Mononuclear cell (primary cell): ENCODE measurements around the gene RNF141. TPM values are rescaled to one million over a fixed set of nuclear protein-coding genes. Genes with fewer than 3 reads are reported as not detected.

Experiments used
- H3K27me3 ChIP-seq: 2 replicates; pipeline ENCODE4 v1.6.0; 2011; ENCODE audit warnings: low read length, control low read depth; ENCODE audit not compliant: insufficient read depth
- H3K4me1 ChIP-seq: 2 replicates; pipeline ENCODE4 v1.5.1; 2011; ENCODE audit warnings: mild to moderate bottlenecking, low read length, control low read depth; ENCODE audit not compliant: insufficient read depth
- H3K4me3 ChIP-seq: 2 replicates; pipeline ENCODE4 v1.5.1; 2011; ENCODE audit warnings: mild to moderate bottlenecking, low read length, moderate library complexity
- H3K9me3 ChIP-seq: 2 replicates; pipeline ENCODE4 v1.5.1; 2011; ENCODE audit warnings: low read depth, mild to moderate bottlenecking, control low read depth, low read length
- total RNA-seq: library from RNA; depleted of rRNA; stranded (reverse); fragments of >200 nt; gene quantifications from one replicate; pipeline ENCODE4 v1.2.3, GENCODE V29; 2012

Gene RNF141
- total RNA-seq, 1 donor = 30.6 TPM

- peaks cover 48% of the 10 kb centered on the region for H3K4me1 ChIP-seq
Measured at GRCh38 chr11:10500757-10501684, 40.0 kb downstream of the RNF141 start.

GRCh38 chr11:10499874-10500601 lies 40.9 kb downstream of the RNF141 start:
- H3K9me3 ChIP-seq = no peaks in the 10 kb centered on the region
- H3K4me1 ChIP-seq = peaks cover 39% of the 10 kb centered on the region
- no peak overlapping the region for H3K4me3 ChIP-seq
- H3K27me3 ChIP-seq = no peaks in the 10 kb centered on the region

More at GRCh38 chr11:10500757-10501684, 40.0 kb downstream of the RNF141 start:
- Histone ChIP-seq H3K4me3 (no peak overlapping the region), H3K27me3 (no peaks in the 10 kb centered on the region), H3K9me3 (no peaks in the 10 kb centered on the region)

GRCh38 chr11:10499452-10499851 lies 41.5 kb downstream of the RNF141 start:
- Histone ChIP-seq H3K27me3 (no peaks in the 10 kb centered on the region), H3K9me3 (no peaks in the 10 kb centered on the region), H3K4me3 (no peak overlapping the region), H3K4me1 (peaks cover 33% of the 10 kb centered on the region)

- no peak overlapping the region for H3K4me3 ChIP-seq
- H3K27me3 ChIP-seq = no peaks in the 10 kb centered on the region
- H3K4me1 ChIP-seq = peaks cover 25% of the 10 kb centered on the region
- H3K9me3 ChIP-seq = no peaks in the 10 kb centered on the region
Measured at GRCh38 chr11:10498426-10499250, 42.3 kb downstream of the RNF141 start.

- H3K4me1 ChIP-seq = peaks cover 23% of the 10 kb centered on the region
- no peak overlapping the region for H3K4me3 ChIP-seq
Measured at GRCh38 chr11:10498022-10498400, 43.0 kb downstream of the RNF141 start.

GRCh38 chr11:10497371-10498021 lies 43.5 kb downstream of the RNF141 start:
- no peaks in the 10 kb centered on the region for H3K27me3 ChIP-seq
- H3K9me3 ChIP-seq = no peaks in the 10 kb centered on the region
- H3K4me3 ChIP-seq = no peak overlapping the region
- H3K4me1 ChIP-seq = peaks cover 18% of the 10 kb centered on the region

More at GRCh38 chr11:10498022-10498400, 43.0 kb downstream of the RNF141 start:
- Histone ChIP-seq H3K27me3 (no peaks in the 10 kb centered on the region), H3K9me3 (no peaks in the 10 kb centered on the region)

- H3K27me3 ChIP-seq = no peaks in the 10 kb centered on the region
- H3K4me1 ChIP-seq = peaks cover 8% of the 10 kb centered on the region
- H3K4me3 ChIP-seq = no peak overlapping the region
- no peaks in the 10 kb centered on the region for H3K9me3 ChIP-seq
Measured at GRCh38 chr11:10496296-10496936, 44.6 kb downstream of the RNF141 start.

GRCh38 chr11:10495464-10495786 lies 45.6 kb downstream of the RNF141 start:
- no peaks in the 10 kb centered on the region for H3K9me3 ChIP-seq
- no peak overlapping the region for H3K4me3 ChIP-seq
- H3K27me3 ChIP-seq = no peaks in the 10 kb centered on the region
- H3K4me1 ChIP-seq = no peaks in the 10 kb centered on the region

GRCh38 chr11:10494636-10495463 lies 46.1 kb downstream of the RNF141 start:
- Histone ChIP-seq H3K9me3 (no peaks in the 10 kb centered on the region), H3K27me3 (no peaks in the 10 kb centered on the region), H3K4me3 (no peak overlapping the region), H3K4me1 (no peaks in the 10 kb centered on the region)

- Histone ChIP-seq H3K27me3 (no peaks in the 10 kb centered on the region), H3K4me3 (no peak overlapping the region), H3K4me1 (peaks cover 11% of the 10 kb centered on the region), H3K9me3 (no peaks in the 10 kb centered on the region)
Measured at GRCh38 chr11:10493041-10493663, 47.8 kb downstream of the RNF141 start.

- peaks cover 11% of the 10 kb centered on the region for H3K4me1 ChIP-seq
- no peaks in the 10 kb centered on the region for H3K9me3 ChIP-seq
- H3K4me3 ChIP-seq = no peak overlapping the region
- no peaks in the 10 kb centered on the region for H3K27me3 ChIP-seq
Measured at GRCh38 chr11:10492084-10492483, 48.9 kb downstream of the RNF141 start.

GRCh38 chr11:10490398-10491241 lies 50.4 kb downstream of the RNF141 start:
- peaks cover 11% of the 10 kb centered on the region for H3K4me1 ChIP-seq
- H3K27me3 ChIP-seq = no peaks in the 10 kb centered on the region
- no peak overlapping the region for H3K4me3 ChIP-seq
- no peaks in the 10 kb centered on the region for H3K9me3 ChIP-seq
